Glomerular visceral epithelial cell (primary cell): ENCODE data around the gene RPL13A.

ENCODE experiments used
- DNase-seq: peaks from one replicate; pipeline ENCODE4 v3.0.0-alpha.2; 2016; ENCODE audit errors: extremely low spot score

RPL13A gene

GRCh38 chr19:49506575-49507105 is 19.2 kb downstream of the RPL13A start:
- DNase-seq, result peak; percentile 67

DNA sequence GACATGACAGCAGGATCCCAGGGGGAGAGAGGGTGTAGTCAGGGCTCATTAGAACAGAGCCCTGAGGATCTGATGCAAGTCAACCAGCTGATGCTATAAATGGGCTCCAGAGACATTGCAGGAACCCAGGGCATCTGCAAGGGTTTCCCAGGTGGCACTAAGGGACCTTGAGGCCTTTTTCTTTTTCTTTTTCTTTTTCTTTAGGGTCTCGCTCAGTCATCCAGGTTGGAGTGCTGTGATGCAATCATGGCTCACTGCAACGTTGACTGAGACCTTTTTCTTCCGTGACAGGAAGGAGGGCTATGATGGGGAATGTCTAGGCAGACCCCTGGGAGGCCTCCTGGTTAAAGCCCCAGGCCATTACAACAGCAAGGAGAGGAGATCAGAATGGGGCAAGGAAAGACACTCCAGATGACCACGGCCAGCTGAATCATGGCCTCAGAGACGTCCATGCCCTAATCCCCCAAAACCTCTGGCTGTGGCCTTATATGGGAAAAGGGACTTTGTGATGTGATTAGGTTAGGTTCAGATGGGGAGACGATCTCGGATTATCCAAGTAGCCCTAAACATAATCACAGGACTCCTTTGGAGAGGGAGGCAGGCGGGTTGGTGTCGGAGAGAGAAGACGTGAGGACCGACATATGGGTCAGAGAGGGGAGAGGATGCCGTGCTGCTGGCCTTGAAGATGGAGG is 20.5 kb downstream of the RPL13A start:
- DNase-seq, result no peak

DNA sequence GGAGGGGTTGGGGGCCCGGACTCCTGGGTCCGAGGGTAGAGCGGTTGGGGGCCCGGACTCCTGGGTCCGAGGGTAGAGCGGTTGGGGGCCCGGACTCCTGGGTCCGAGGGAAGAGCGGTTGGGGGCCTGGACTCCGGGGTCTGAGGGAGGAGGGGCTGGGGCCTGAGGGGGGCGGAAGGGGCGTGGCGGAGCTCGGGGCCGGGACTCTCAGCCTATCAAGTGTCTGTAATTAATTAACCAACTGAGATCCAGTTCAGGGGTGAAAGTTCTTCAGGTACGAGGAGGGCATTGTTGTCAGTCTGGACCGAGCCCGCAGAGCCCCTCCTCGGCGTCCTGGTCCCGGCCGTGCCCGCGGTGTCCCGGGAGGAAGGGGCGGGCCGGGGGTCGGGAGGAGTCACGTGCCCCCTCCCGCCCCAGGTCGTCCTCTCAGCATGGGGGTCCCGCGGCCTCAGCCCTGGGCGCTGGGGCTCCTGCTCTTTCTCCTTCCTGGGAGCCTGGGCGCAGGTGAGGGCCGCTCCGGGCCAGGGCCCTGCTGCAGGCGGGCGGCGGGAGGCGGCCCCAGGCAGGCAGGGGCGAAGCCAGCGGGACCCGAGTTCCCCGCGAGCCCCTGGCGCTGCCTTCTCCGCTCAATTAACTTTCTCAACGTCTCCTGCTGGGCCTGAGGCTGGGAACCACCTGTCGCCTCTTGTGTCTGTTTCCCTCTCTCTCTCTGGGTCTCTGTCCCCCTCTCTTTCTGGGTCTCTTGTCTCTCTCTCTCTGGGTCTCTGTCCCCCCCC is 25.8 kb downstream of the RPL13A start:
- DNase-seq, result peak; percentile 40

GRCh38 chr19:49513746-49514118 is 26.3 kb downstream of the RPL13A start:
- no peak for DNase-seq

DNA sequence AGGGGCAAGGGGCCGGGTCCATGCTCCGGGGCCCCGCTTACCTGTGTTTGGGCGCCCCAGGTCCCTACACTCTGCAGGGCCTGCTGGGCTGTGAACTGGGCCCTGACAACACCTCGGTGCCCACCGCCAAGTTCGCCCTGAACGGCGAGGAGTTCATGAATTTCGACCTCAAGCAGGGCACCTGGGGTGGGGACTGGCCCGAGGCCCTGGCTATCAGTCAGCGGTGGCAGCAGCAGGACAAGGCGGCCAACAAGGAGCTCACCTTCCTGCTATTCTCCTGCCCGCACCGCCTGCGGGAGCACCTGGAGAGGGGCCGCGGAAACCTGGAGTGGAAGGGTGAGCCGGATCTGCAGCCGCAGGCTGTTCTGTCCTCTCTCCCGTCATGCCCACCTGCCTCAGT is 26.7 kb downstream of the RPL13A start:
- DNase-seq, result no peak

DNA sequence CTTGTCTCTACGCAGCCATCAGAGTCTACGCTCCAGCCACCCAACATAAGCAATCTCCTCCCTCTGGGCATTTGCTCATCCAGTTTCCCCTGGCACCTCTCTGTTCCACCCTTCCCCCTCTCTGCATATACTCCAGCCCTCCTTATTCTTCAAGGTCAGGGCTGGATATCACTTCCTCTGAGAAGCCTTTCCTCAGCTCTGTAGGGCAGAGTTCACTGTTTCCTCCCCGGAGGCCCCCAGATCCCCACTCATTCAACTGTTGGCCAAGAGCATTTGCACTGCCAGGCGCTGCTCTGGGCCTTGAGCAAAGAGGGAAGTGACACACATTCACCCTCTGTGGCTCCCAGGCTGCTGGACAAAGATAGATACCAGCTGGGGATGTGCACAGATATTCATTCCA is 28.4 kb downstream of the RPL13A start:
- DNase-seq, result no peak

DNA sequence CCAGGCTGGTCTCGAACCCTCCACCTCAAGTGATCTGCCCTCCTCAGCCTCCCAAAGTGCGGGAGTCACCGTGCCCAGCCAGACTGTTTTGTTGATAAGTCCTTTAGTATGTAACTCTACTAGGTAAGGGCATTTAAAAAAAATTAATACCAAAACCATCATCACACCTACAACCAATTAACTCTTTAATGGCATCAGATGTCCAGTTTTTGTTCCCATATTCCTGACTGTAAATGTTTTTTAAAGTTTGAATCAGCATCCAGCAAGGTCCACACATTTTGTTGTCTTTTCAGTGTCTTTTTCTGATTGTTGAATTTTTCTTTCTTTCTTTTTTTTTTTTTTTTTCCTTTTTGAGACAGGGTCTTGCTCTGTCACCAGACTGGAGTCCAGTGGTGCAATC is 30.6 kb downstream of the RPL13A start:
- DNase-seq, result no peak

DNA sequence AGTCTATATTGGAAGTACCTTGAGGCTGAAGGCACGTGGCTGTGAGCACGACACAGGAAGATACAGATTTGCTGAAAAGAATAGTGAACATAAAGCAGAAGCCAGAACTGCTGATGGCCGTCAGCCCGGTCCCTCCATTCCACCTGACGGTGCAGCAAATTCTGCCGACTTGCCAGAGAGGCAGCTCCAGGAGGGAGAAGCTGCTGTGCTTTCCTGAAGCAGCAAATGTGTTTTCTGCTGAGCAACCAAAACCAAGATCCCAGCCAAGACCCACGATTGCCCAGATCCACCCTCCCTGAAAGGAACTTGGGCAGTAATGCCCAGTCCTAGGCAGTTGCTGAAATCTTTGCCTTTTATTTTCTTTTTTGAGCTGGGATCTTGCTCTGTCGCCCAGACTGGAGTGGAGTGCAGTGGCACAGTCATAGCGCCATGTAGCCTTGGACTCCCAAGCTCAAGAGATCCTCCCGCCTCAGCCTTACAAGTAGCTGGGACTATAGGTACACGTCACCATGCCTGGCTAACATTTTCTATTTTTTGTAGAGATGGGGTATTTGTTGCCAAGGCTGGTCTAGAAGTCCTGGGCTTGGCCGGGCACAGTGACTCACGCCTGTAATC is 33.4 kb downstream of the RPL13A start:
- no peak for DNase-seq

DNA sequence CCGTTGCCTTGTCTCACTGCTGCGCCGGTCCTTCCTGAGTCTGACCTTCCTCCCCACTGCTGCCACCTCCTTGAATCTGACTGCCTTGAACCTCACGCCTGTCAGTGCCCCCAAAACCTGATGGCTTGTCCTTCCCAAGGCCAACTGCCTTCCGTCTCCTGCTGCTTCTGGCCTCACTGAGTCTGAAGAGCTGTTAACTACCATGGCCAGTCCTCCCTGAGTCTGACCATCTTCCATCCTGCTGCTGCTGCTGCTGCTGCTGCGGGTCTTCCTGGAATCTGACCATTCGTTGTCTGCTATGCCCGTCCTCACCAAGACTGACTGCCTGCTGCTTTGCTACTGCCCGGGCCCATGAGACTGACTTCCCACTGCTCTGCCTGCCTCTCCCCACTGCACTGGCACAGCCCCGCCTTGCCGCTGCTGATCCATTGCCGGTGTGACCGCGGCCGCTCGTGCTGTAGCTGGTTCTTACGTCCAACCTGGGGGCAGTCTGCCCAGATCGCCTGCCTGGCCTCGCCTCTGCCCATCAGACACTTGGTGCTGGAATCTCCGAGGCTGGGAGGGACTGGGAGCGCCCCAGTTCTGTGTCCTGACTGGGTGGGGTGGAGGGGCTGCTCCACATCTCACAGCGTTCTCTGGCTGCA is 37.5 kb downstream of the RPL13A start:
- no peak for DNase-seq

- no peak for DNase-seq
Measured at GRCh38 chr19:49528211-49528771, 40.9 kb downstream of the RPL13A start.

DNA sequence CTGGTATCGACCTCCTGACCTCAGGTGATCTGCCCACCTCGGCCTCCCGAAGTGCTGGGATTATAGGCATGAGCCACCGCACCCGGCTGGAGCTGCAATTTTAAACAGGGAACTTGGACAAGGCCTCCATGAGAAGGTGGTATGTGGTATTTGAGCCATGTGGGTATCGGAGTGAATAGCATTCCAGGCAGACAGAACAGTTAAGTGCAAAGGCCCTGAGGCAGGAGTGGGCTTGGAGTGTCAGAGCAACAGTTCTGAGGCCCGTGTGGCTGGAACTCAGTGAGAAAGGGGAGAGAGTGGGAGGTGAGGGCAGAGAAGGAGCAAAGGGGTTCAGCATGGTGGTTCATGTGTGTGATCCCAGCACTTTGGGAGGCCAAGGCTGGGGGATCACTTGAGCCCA is 43.3 kb downstream of the RPL13A start:
- DNase-seq, result no peak

- DNase-seq, result peak; percentile 35
Measured at GRCh38 chr19:49533551-49534488, 46.4 kb downstream of the RPL13A start.

- no peak for DNase-seq
Measured at GRCh38 chr19:49534632-49535385, 47.4 kb downstream of the RPL13A start.

GRCh38 chr19:49536921-49537462 is 49.6 kb downstream of the RPL13A start:
- no peak for DNase-seq

- DNase-seq, result no peak
Measured at GRCh38 chr19:49538643-49539042, 51.2 kb downstream of the RPL13A start.

DNA sequence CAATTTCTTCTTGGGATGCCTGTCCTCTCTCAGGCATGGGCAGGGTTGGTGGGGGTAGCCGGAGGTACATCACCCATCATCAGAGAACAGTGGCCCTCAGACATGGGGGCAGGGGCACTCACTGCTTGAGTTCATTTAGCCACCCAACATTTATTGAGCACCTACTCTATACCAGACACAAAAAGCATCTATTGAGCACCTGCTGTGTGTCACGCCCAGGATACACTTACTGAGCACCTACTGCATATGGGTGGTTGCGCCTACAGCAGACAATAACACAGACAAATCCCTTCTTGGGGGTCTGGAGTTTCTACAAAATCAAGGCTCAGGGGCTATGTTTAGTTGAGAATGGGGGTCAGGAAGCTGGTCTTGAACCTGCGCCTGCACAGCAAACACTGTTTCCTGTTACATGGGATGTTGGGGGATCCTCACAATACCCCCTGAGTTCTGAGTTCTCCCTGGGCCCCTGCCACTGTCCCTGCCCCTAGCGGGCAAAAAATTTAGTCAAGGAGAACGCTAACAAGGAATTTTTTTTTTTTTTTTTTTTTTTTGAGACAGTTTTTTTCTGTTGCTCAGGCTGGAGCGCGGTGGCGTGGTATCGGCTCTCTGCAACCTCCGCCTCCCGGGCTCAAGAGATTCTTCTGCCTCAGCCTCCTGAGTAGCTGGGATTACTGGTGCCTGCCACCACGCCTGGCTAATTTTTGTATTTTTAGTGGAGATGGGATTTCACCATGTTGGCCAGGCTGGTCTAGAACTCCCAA is 52.0 kb downstream of the RPL13A start:
- DNase-seq, result no peak
